AG09309 (cell line): ENCODE measurements around the gene NSUN3.
"Not testable (repeated sequence)": the region's sequence is repeated elsewhere in the genome, so short reads cannot be mapped to it uniquely, and the experiment has no call there.

Experiments used
- DNase-seq: peaks from one replicate; pipeline ENCODE4 v3.0.0-alpha.2; 2010; ENCODE audit warnings: low read depth
- H3K4me3 ChIP-seq: 2 replicates; pipeline ENCODE4 v1.5.1; 2011; ENCODE audit warnings: mild to moderate bottlenecking, low read depth, low read length, moderate library complexity; ENCODE audit not compliant: control insufficient read depth
- TF ChIP-seq, protein P1 (sequence below): IDR thresholded peaks from 2 replicates; pipeline ENCODE4 v1.5.1; 2011; ENCODE audit warnings: mild to moderate bottlenecking, low read depth, low read length, inconsistent platforms; ENCODE audit not compliant: insufficient read depth, control insufficient read depth; ENCODE audit errors: missing control alignments

Gene NSUN3

DNA sequence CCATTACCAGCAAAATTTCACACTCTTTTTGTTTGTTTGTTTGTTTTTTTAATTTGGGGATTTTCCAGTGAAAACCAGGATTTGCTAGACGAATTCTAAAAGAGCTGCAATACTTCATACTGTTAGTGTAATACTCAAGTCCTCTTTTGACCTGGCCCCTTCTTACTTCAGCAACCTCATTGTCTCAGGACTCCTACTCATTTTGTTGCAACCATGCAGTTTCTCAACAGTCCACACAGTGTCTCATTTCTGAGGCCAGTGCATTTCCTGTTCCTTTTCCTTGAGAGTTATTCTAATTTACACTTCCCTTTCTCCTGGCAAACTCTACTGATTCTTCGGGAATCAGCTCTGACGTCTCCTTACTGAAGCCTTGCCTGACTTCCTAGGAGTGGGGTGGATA is 35.6 kb downstream of the NSUN3 start:
- no peak for DNase-seq
- TF ChIP-seq, protein P1, sequence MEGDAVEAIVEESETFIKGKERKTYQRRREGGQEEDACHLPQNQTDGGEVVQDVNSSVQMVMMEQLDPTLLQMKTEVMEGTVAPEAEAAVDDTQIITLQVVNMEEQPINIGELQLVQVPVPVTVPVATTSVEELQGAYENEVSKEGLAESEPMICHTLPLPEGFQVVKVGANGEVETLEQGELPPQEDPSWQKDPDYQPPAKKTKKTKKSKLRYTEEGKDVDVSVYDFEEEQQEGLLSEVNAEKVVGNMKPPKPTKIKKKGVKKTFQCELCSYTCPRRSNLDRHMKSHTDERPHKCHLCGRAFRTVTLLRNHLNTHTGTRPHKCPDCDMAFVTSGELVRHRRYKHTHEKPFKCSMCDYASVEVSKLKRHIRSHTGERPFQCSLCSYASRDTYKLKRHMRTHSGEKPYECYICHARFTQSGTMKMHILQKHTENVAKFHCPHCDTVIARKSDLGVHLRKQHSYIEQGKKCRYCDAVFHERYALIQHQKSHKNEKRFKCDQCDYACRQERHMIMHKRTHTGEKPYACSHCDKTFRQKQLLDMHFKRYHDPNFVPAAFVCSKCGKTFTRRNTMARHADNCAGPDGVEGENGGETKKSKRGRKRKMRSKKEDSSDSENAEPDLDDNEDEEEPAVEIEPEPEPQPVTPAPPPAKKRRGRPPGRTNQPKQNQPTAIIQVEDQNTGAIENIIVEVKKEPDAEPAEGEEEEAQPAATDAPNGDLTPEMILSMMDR, result no peak
- no peak overlapping the region for H3K4me3 ChIP-seq

DNA sequence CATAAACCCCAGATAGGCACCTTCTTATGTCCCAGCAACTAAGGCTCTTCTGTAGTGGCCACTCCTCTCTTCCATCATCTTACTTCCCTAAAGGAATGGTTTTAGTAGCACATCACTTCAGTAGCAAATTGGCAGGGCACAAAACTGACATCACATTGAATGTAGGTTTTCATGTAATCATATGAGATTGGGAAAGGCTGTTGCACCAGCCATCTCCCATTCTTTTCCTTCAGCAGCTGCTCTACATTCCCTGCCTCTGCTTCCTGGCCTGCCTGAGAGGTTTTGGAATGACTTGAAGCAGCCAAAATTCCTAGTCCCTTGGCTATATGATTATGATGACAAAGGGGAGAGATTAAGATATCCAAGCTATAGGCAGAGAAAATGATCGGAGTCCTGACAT is 36.5 kb downstream of the NSUN3 start:
- H3K4me3 ChIP-seq, result no peak overlapping the region
- TF ChIP-seq, protein P1, result no peak
- no peak for DNase-seq

DNA sequence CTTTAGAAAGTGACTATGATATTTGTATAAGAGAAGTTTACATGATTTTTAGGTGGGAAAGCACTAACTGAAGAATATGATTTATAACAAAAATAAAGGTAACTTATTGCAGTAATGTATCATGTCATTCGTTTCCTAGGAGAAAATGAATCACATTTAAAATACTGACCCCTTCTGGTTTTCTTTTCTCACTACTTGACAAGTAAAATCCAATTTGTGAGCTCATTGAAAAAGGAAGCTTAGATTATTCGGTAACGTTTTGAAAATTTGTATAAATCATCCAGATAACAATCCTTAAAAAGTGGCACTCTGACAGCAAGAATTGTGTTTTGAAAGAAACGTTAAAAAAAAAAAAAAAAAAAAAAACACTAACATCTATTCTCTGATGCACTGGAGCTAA is 39.0 kb downstream of the NSUN3 start:
- TF ChIP-seq, protein P1, result peak; percentile 21
- no peak for DNase-seq
- no peak overlapping the region for H3K4me3 ChIP-seq

- no peak overlapping the region for H3K4me3 ChIP-seq
- TF ChIP-seq, protein P1, result no peak
- no peak for DNase-seq
These were observed 43.4 kb downstream of the NSUN3 start for GRCh38 chr3:94106268-94106667.

GRCh38 chr3:94110232-94110631 is 47.4 kb downstream of the NSUN3 start:
- DNase-seq, result not testable (repeated sequence)

DNA sequence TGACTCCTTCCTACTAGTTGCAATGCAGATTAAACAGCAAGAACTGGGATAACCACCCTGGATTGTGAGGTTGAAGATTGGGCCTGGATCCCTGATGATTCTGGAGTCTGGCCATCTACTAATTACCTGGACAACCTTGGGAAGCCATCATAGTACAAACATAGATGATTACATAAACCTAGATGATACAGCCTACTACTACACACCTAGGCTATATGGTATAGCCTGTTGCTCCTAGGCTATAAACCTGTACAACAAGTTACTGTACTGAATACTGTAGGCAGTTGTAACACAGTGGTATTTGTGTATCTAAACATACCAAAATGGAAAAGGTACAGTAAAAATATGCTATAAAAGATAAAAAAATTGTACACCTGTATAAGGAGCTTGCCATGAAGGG is 48.0 kb downstream of the NSUN3 start:
- no peak overlapping the region for H3K4me3 ChIP-seq
- no peak for DNase-seq
- TF ChIP-seq, protein P1, result no peak

More at GRCh38 chr3:94110232-94110631, 47.4 kb downstream of the NSUN3 start:
- not testable (repeated sequence) for H3K4me3 ChIP-seq

DNA sequence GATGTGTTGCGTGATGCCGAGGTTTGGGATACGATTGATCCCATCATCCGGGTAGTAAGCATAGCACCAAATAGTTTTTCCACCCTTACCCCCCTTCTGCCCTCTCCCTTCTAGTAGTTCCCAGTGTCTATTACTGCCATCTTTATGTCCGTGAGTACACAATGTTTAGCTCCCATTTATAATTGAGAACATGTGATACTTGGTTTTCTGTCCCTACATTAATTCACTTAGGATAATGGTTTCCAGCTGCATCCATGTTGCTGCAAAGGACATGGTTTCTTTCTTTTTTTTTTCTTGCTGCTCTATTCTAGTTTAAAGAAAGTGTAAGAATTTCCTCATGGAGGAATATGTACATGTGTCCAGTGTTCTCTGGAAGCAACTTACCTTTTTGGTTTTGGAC is 51.8 kb downstream of the NSUN3 start:
- TF ChIP-seq, protein P1, result no peak
- no peak overlapping the region for H3K4me3 ChIP-seq
- no peak for DNase-seq
